ENCODE results near the gene STEAP1B. TPM values are rescaled to one million over a fixed set of nuclear protein-coding genes. Genes with fewer than 3 reads are reported as not detected.

STEAP1B gene
- total RNA-seq, 2 experiments from 2014 or later = not detected

DNA sequence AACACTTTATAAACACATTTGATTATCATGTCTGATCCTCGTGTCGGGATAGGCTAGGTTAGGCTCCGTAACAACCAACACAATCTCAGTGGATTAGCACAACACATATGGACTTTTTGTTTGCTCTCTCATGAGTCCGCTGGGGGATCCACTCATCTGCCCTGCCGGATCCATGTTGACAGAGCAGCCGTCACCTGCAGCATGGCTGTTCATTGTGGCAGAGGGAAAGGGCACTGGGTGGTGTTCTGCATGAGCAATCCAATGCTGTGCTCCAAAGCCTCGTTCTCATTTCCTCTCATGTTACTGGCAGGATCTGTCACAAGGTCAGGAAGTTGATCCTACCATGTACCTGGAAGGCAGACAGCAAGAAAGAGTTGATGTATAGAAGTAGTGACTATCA is 80.5 kb downstream of the STEAP1B start:
- no peak for DNase-seq
- Mint-ChIP-seq H3K27me3 (peaks cover under 1% of the 10 kb centered on the region), H3K9me3 (no peaks in the 10 kb centered on the region), H3K27ac (no peak overlapping the region), H3K4me1 (ENCODE audit: low read depth) (no peaks in the 10 kb centered on the region), H3K36me3 (ENCODE audit: low read depth) (no peaks in the 10 kb centered on the region), H3K4me3 (no peak overlapping the region)
- no peak overlapping the region for H3K27ac ChIP-seq (ENCODE audit: low read depth in 1 of 2, low read length in 2 of 2)
- H3K9me3 ChIP-seq (ENCODE audit: control insufficient read depth in 1 of 2, insufficient read depth in 1 of 2, low read length in 2 of 2) = no peaks in the 10 kb centered on the region
- ChIA-PET CTCF (no interaction called here), POLR2A (no interaction called here)
- no peak for TF ChIP-seq CTCF (IDR thresholded peaks at IDR 0.05)
- no peaks in the 10 kb centered on the region for H3K4me1 ChIP-seq (ENCODE audit: insufficient read depth, low read length)
- H3K27me3 ChIP-seq (ENCODE audit: control insufficient read depth in 1 of 2, insufficient read depth in 2 of 2, low read length in 2 of 2) = no peaks in the 10 kb centered on the region
- no peak overlapping the region for H3K4me3 ChIP-seq (ENCODE audit: low read length)
- intact Hi-C loops (cut with DNase I, micrococcal nuclease) = no loop called here
- no peak for ATAC-seq (ENCODE audit: poor library complexity)
- H3K36me3 ChIP-seq (ENCODE audit: insufficient read depth, low read length) = no peaks in the 10 kb centered on the region

DNA sequence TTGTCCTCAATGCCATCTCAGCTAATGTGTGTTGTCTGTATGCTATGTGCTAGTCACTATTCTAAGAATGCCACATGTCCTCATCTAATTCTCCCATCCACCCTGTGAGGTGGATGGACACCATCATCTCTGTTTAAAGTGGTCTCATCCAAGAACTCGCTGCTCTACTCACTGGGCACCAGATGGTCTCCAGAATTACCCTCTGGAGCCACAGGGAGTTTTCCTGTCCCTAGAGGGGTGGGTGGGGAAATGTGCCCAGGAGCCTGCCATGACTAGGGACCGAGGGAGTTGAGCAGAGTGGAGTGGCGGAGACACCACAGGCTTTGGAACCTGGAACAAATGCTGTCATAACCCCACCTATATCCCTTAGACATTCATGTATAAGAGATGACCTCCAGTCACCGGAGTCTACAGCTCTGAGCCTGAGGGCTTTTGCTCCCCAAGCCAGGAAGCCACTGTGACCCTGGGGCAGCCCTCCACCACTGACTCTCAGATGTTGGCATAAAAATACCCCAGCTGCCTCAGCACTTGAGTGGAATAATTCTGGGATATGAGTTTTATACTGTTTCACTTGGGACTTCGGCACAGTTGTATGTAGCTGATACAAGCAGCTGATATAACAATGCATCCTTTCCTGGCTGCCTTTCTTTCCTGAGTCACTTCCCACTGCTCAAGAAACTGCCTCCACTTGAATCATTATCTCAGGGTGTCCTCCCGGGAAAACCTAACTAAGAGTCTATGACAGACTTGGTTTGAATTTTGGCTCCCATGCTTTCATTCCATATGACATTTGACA is 81.5 kb downstream of the STEAP1B start:
- POLR2A ChIA-PET = no interaction called here
- intact Hi-C loops (cut with DNase I, micrococcal nuclease) = no loop called here
- no peaks in the 10 kb centered on the region for H3K9me3 ChIP-seq (ENCODE audit: control insufficient read depth in 1 of 2, insufficient read depth in 1 of 2, low read length in 2 of 2)
- no peak for TF ChIP-seq CTCF (IDR thresholded peaks at IDR 0.05)
- H3K36me3 Mint-ChIP-seq (ENCODE audit: low read depth) = no peaks in the 10 kb centered on the region
- no peaks in the 10 kb centered on the region for H3K4me1 ChIP-seq (ENCODE audit: insufficient read depth, low read length)
- no peaks in the 10 kb centered on the region for H3K27me3 ChIP-seq (ENCODE audit: control insufficient read depth in 1 of 2, insufficient read depth in 2 of 2, low read length in 2 of 2)
- H3K9me3 Mint-ChIP-seq = no peaks in the 10 kb centered on the region
- peaks cover 4% of the 10 kb centered on the region for H3K27me3 Mint-ChIP-seq
- H3K4me3 ChIP-seq (ENCODE audit: low read length) = no peak overlapping the region
- H3K4me1 Mint-ChIP-seq (ENCODE audit: low read depth) = no peaks in the 10 kb centered on the region
- no peak for ATAC-seq (ENCODE audit: poor library complexity)
- H3K27ac Mint-ChIP-seq = no peak overlapping the region
- H3K36me3 ChIP-seq (ENCODE audit: insufficient read depth, low read length) = no peaks in the 10 kb centered on the region
- no peak overlapping the region for H3K27ac ChIP-seq (ENCODE audit: low read depth in 1 of 2, low read length in 2 of 2)
- no peak for DNase-seq
- H3K4me3 Mint-ChIP-seq = no peak overlapping the region
- CTCF ChIA-PET = no interaction called here

GRCh38 chr7:22417841-22418240 is 82.1 kb downstream of the STEAP1B start:
- ChIA-PET POLR2A (no interaction called here), CTCF (no interaction called here)
- H3K27me3 Mint-ChIP-seq = peaks cover 4% of the 10 kb centered on the region
- DNase-seq = no peak
- Histone ChIP-seq H3K4me1 (ENCODE audit: insufficient read depth, low read length) (no peaks in the 10 kb centered on the region), H3K27ac (ENCODE audit: low read depth in 1 of 2, low read length in 2 of 2) (no peak overlapping the region), H3K9me3 (ENCODE audit: control insufficient read depth in 1 of 2, insufficient read depth in 1 of 2, low read length in 2 of 2) (no peaks in the 10 kb centered on the region), H3K36me3 (ENCODE audit: insufficient read depth, low read length) (no peaks in the 10 kb centered on the region), H3K4me3 (ENCODE audit: low read length) (no peak overlapping the region), H3K27me3 (ENCODE audit: control insufficient read depth in 1 of 2, insufficient read depth in 2 of 2, low read length in 2 of 2) (no peaks in the 10 kb centered on the region)
- intact Hi-C loops (cut with DNase I, micrococcal nuclease) = no loop called here
- no peak overlapping the region for H3K27ac Mint-ChIP-seq
- no peak for TF ChIP-seq CTCF (IDR thresholded peaks at IDR 0.05)
- no peaks in the 10 kb centered on the region for H3K36me3 Mint-ChIP-seq (ENCODE audit: low read depth)
- no peaks in the 10 kb centered on the region for H3K4me1 Mint-ChIP-seq (ENCODE audit: low read depth)
- ATAC-seq (ENCODE audit: poor library complexity) = no peak
- H3K9me3 Mint-ChIP-seq = no peaks in the 10 kb centered on the region
- H3K4me3 Mint-ChIP-seq = no peak overlapping the region

All from CD4-positive, alpha-beta T cell (primary cell).